IPS DF 6.9 (cell line): Measurements from ENCODE around the gene TCF12.

Experiments
- DNase-seq: peaks from one replicate; pipeline ENCODE4 v3.0.0-alpha.2; 2013; ENCODE audit warnings: low read depth, low spot score
- H3K27ac ChIP-seq: one replicate; pipeline ENCODE4 v1.5.1; 2013; ENCODE audit warnings: low read length, control low read depth
- H3K27me3 ChIP-seq: 2 replicates; pipeline ENCODE4 v1.6.1; 2013; ENCODE audit warnings: mild to moderate bottlenecking, low read length; ENCODE audit not compliant: control insufficient read depth, insufficient read depth
- H3K36me3 ChIP-seq: 2 replicates; pipeline ENCODE4 v1.6.1; 2013; ENCODE audit warnings: low read length; ENCODE audit not compliant: control insufficient read depth, insufficient read depth
- H3K4me1 ChIP-seq: 2 replicates; pipeline ENCODE4 v1.6.1; 2013; ENCODE audit warnings: low read length; ENCODE audit not compliant: control insufficient read depth, insufficient read depth
- H3K4me3 ChIP-seq: 2 replicates; pipeline ENCODE4 v1.5.1; 2013; ENCODE audit warnings: mild to moderate bottlenecking, low read length
- H3K9me3 ChIP-seq: 2 replicates; pipeline ENCODE4 v1.6.1; 2013; ENCODE audit warnings: low read length, inconsistent platforms; ENCODE audit not compliant: control insufficient read depth, insufficient read depth
- WGBS: extraction: QIAGEN DNeasy Blood & Tissue Kit; methylation state at CpG from one replicate; pipeline ENCODE4 v1.1.7; 2013; ENCODE audit warnings: mixed read lengths, missing lambda C conversion rate; ENCODE audit not compliant: insufficient read length, insufficient coverage; 5-methylcytosine and 5-hydroxymethylcytosine counted together

Gene TCF12

DNA sequence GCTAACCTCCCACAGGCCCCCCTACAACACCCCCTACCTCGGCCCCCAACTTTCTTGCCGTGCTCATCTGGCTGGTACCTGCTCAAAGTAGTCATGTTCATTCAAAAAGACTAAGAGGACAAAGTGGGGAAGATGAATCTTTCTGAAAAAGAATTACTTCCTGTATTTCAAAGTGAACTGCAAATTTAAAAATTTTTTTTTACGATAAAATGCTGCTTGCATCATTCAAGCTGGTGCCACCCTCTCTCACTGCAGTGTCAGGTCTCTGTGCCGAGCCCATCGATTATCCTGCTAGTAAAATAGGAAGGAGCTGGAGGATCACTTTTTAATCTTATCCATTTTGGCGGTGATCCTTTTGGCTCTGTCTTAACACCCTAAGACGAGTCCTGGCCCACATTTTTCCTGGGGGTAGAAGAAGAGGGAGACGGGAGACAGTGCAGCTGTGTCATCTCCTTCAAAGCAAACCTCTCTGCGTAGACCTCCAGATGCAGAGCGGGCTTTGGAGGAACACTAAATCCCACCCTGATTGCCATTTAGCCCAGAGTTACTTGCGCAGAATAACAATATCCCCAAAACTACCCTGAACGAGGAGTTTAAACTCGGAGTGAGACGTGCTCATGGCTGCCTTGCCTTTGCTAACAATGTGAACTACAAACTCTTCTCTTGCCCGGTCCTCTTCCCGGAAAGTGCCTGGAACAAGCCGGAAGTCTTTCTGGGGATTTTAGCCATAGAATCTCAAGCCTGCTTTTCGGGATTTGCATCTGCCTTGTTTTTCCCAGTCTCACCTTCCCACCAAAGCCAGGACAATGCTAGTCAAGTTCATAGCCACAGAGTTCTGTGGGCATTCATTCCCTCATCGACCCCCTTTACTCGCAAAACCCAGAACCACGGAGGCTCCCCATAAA, 391.7 kb downstream of the TCF12 start:
- WGBS = no CpG with 5 or more reads among the region's 21 CpGs
- no peak overlapping the region for H3K4me3 ChIP-seq
- H3K36me3 ChIP-seq = no peaks in the 10 kb centered on the region
- H3K27me3 ChIP-seq = no peaks in the 10 kb centered on the region
- peaks cover 3% of the 10 kb centered on the region; the same call in 1 of the 2 replicates for H3K4me1 ChIP-seq
- no peak for DNase-seq
- H3K27ac ChIP-seq = no peak overlapping the region
- no peaks in the 10 kb centered on the region for H3K9me3 ChIP-seq

GRCh38 chr15:57310876-57311275, 392.4 kb downstream of the TCF12 start:
- Histone ChIP-seq H3K4me1 (peaks cover 3% of the 10 kb centered on the region; the same call in 1 of the 2 replicates), H3K27ac (no peak overlapping the region), H3K36me3 (no peaks in the 10 kb centered on the region), H3K27me3 (no peaks in the 10 kb centered on the region), H3K4me3 (no peak overlapping the region), H3K9me3 (no peaks in the 10 kb centered on the region)
- no peak for DNase-seq
- no CpG with 5 or more reads among the region's 9 CpGs for WGBS

DNA sequence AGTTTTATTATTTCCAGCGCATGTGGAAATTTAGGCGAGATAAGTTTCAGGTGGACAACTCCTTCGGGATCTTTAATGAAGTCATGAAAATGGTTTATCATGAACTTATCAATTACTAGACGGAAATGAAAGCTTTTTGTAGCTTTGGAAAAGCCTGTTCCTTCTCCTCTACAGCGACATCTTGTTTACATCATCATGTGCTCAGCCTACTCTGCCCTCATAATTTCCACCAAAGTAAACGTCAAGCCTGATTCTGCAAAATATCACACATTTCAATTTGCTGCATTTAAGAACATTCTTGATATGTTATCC, 393.5 kb downstream of the TCF12 start:
- no peak overlapping the region for H3K27ac ChIP-seq

GRCh38 chr15:57312318-57313133, 394.1 kb downstream of the TCF12 start:
- DNase-seq = no peak
- Histone ChIP-seq H3K27ac (no peak overlapping the region), H3K36me3 (no peaks in the 10 kb centered on the region), H3K4me1 (no peaks in the 10 kb centered on the region), H3K27me3 (no peaks in the 10 kb centered on the region), H3K4me3 (no peak overlapping the region), H3K9me3 (no peaks in the 10 kb centered on the region)
- WGBS = no CpG with 5 or more reads among the region's 15 CpGs

More for the DNA sequence above, 393.5 kb downstream of the TCF12 start:
- no peak for DNase-seq
- H3K4me1 ChIP-seq = peaks cover 2% of the 10 kb centered on the region; the same call in 1 of the 2 replicates
- WGBS = no CpG with 5 or more reads among the region's 6 CpGs
- no peaks in the 10 kb centered on the region for H3K9me3 ChIP-seq
- H3K4me3 ChIP-seq = no peak overlapping the region
- no peaks in the 10 kb centered on the region for H3K27me3 ChIP-seq
- H3K36me3 ChIP-seq = no peaks in the 10 kb centered on the region

GRCh38 chr15:57313134-57313483, 394.7 kb downstream of the TCF12 start:
- Histone ChIP-seq H3K4me1 (no peaks in the 10 kb centered on the region), H3K27me3 (no peaks in the 10 kb centered on the region), H3K27ac (no peak overlapping the region), H3K9me3 (no peaks in the 10 kb centered on the region), H3K4me3 (no peak overlapping the region), H3K36me3 (no peaks in the 10 kb centered on the region)
- WGBS = no CpG with 5 or more reads among the region's 7 CpGs
- no peak for DNase-seq

DNA sequence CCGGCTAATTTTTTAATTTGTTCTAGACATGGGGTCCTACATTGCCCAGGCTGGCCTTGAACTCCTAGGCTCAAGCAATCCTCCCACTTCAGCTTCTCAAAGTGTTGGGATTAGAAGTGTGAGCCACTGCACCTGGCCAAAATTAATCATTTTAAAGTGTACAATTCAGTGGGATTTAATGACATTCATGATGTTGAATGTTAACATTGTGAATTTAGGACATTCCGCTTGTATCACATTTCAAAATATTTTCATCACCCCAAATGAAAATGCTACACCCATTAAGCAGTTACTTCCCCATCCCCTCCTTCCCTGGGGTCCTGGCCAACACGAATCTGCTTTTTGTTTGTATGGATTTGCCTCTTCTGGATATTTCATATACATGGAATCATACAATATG, 395.8 kb downstream of the TCF12 start:
- WGBS = no CpG with 5 or more reads among the region's 3 CpGs
- no peak overlapping the region for H3K27ac ChIP-seq
- H3K4me1 ChIP-seq = no peaks in the 10 kb centered on the region
- H3K9me3 ChIP-seq = no peaks in the 10 kb centered on the region
- no peaks in the 10 kb centered on the region for H3K27me3 ChIP-seq
- H3K36me3 ChIP-seq = no peaks in the 10 kb centered on the region
- H3K4me3 ChIP-seq = no peak overlapping the region
- no peak for DNase-seq

DNA sequence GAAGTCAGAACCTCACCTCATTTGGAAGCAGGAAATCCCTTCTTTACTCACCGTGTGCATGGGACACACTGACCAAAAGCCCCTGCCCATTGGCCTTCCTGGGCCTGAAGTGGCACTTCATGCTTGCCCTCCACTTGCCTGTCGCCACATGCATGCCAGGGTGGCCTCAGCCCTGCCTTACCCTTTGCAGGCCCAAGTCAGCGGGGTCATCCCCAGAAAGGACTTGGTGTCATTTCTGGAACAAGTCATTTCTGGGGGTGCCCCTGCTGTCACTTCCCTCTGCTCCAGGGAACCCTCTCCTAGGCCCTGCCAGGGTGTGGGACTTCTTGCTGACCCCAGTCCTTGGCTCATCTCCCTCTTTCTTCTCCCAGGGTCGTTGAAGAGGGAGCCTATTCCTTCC, 398.0 kb downstream of the TCF12 start:
- Histone ChIP-seq H3K4me3 (no peak overlapping the region), H3K9me3 (no peaks in the 10 kb centered on the region), H3K4me1 (peaks cover 3% of the 10 kb centered on the region), H3K36me3 (no peaks in the 10 kb centered on the region), H3K27me3 (no peaks in the 10 kb centered on the region), H3K27ac (no peak overlapping the region)
- WGBS = no CpG with 5 or more reads among the region's 4 CpGs
- DNase-seq = no peak

GRCh38 chr15:57319226-57319918, 400.9 kb downstream of the TCF12 start:
- H3K27ac ChIP-seq = no peak overlapping the region
- H3K36me3 ChIP-seq = no peaks in the 10 kb centered on the region
- no peak for DNase-seq
- no CpG with 5 or more reads among the region's 36 CpGs for WGBS
- H3K4me1 ChIP-seq = peaks cover 3% of the 10 kb centered on the region
- H3K27me3 ChIP-seq = no peaks in the 10 kb centered on the region
- no peak overlapping the region for H3K4me3 ChIP-seq
- no peaks in the 10 kb centered on the region for H3K9me3 ChIP-seq

DNA sequence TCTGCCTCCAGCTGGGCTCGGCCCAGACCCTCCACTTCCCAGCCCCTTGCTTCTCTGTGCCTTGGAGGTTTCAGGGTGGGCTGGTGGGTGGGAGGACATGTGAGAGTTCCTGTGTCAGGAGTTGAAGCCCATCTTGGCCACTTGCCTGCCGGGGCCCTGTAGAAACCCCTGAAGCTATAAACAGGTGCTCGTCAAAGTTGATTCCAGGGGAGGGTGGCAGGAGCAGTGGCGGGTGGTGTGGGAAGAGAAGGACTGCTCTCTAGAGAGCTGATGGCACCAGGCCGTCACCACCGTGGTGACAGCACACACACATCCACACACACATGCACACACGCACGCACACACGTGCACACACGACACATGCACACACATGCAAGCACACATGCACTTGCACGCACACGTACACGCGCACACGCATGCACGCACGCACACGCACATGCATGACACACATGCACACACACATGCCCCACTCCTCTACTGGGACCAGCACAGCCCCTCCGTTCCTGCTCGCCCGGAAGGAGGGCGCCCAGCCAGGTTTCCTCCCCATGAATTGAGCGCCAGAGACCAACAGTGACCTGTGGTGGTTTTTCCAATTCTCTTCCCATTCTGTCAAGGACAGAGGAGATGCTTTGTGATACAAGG, 401.6 kb downstream of the TCF12 start:
- no peak overlapping the region for H3K4me3 ChIP-seq
- H3K27me3 ChIP-seq = no peaks in the 10 kb centered on the region
- no peaks in the 10 kb centered on the region for H3K36me3 ChIP-seq
- peaks cover 3% of the 10 kb centered on the region for H3K4me1 ChIP-seq
- DNase-seq = no peak
- no CpG with 5 or more reads among the region's 23 CpGs for WGBS
- H3K27ac ChIP-seq = no peak overlapping the region
- H3K9me3 ChIP-seq = no peaks in the 10 kb centered on the region

DNA sequence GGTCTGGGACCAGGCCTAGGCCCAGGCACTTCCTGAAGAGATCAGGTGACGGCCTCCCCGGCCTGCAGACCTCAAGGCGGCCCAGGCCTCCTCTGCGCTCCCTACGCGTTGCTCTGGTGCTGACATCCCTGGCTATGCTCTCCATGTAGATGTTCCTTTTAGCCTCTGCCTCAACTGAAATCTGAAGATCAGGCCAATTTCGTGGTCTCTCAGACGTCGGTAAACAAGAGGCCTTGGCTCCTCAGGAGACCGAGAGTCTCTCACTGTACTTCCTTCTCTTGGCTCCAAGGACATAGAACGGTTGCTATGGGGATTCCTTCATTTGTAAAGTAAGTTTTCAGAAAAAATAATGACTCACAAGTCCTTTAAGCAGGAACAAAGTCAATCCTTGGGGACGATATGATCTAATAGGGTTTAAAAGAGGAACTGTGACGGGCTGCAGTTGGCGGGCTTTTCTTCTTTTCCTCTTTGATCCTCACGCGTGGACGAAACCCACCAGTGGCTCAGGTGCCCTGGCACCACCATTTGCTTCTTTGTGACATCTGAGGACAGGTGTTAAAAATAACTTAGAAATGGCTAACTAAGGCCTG, 402.3 kb downstream of the TCF12 start:
- Histone ChIP-seq H3K4me1 (peaks cover 3% of the 10 kb centered on the region), H3K27me3 (no peaks in the 10 kb centered on the region), H3K36me3 (no peaks in the 10 kb centered on the region), H3K9me3 (no peaks in the 10 kb centered on the region), H3K4me3 (no peak overlapping the region), H3K27ac (no peak overlapping the region)
- WGBS = no CpG with 5 or more reads among the region's 17 CpGs
- DNase-seq = no peak
